ENCODE measurements around the gene CACNA1A.

DNA sequence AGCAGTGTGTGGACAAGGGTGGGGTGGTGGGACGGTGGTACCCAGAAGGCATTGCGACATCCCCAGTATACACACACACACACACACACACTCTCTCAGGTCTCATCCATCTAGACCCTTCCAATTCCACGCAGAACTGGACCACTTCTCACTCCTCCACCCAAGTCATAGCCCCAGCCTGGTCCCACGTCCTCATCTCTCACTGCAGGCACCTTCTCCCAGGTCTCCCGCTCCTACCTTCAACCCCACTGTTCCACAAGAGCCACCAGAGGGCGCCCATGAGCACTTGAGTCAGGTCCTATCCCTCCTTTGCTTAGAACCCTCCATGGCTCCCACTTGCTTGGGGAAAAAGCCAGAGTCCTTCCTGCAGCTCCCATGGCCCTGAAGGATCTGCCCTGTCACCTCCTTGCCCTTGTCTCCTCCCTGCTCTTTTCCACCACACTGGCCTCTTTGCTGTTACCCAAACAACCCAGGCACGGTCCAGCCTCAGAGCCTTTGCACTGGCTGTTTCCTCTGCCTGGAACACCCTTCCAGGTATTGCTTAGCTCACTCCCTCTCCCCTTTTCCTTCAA lies 293.4 kb downstream of the CACNA1A start:
- TF ChIP-seq CTCF (conservative IDR thresholded peaks at IDR 0.05) (peak; percentile 86), ZFX (IDR thresholded peaks at IDR 0.05) (no peak)

Measured in C4-2B (cell line).